Pons (tissue), 1 donor: ENCODE data around the gene CAPN15.

ENCODE experiments used
- DNase-seq: peaks from one replicate; pipeline ENCODE4 v3.0.0-alpha.2; 2016; ENCODE audit warnings: low spot score

CAPN15 gene

DNA sequence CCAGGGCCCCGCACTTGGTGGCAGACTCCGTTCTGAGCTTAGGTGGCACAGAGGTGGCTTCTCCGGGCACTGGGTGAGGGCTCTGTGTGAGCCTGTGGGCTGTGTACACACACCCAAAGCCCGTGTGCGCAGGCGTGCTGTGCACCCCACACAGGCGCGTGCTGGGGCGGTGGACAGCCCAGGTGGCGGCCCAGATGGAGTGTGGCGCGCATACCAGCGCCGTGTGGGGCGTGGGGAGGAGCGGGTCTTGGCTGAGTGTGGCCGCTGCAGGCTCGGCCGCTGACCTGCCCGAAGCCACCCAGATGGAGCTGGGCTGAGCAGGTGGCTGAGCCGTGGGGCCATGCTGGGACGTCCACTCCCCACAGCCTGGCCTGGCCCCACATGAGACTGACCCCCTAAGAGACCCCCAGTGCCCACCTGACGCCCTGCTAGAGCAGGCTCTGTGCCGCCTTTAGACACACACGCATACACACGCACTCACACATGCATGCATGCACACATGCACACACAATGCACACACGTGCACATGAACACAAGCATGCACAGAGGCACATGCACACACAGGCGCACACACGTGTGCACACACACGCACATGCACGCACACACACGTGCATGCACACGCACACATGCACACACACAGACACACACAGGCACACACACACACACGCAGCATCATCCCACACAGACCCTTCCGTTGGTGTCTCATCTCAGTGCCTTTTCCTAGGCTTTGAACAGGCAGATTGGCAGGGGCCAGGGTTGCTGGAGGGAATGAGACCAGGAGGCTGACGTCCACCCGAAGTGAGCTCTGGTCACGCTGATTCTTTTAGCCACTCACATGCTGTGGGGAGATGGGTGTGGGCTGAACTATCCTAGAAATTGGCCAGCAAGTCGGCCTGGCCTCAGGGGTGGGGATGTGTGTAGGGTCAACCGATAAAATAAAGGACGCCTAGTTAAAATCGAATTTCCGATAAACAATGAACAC, 34.7 kb downstream of the CAPN15 start:
- DNase-seq = no peak

DNA sequence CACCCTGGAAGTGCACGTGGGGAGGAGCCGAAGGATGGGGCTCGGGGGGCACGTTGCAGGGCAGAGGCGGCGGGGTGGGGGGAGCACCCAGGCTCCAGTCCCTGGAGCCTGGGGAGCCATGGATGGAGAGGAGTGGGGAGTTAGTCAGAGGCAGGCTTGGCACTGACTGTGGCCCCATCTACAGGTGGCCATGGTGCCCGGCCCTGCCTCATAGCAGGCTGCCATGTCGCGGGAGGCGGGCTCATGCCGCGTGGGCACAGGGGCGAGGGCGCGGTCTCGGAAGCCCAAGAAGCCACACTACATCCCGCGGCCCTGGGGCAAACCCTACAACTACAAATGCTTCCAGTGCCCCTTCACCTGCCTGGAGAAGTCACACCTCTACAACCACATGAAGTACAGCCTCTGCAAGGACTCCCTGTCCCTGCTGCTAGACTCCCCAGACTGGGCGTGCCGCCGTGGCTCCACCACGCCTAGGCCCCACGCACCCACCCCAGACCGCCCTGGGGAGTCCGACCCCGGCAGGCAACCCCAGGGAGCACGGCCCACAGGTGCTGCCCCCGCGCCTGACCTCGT, 35.6 kb downstream of the CAPN15 start:
- no peak for DNase-seq

DNA sequence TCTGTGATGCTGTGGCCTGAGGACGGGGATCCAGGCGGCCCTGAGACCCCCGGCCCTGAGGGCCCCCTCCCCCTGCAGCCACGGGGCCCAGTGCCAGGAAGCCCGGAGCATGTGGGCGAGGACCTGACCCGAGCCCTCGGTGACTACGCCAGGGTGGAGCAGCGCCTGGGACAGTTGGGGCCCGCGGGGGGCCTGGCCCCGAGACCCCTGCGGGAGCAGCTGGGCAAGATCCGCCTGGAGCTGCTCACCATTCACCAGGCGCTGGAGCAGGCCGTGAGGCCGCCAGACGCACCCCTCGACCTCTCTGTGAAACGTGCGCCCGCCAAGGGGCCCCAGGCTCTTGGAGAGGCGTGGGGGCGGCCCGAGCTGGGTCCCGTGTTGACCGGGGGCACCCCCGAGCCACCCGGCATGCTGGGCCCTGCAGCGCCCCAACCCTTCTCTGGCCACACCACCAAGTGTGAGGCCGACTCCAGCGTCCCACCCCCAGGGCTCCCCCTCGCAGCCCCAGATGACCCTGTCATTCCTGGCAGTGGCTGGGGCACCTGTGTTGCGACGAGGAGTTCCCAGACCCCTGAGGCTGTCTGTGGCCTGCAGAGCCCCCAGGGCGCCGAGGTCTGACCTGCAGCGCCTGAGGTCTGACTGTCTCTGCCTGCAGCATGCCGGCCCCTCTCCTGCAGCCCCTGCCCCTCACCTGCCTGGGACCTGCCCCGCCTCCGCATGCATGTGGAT, 37.3 kb downstream of the CAPN15 start:
- DNase-seq = no peak

DNA sequence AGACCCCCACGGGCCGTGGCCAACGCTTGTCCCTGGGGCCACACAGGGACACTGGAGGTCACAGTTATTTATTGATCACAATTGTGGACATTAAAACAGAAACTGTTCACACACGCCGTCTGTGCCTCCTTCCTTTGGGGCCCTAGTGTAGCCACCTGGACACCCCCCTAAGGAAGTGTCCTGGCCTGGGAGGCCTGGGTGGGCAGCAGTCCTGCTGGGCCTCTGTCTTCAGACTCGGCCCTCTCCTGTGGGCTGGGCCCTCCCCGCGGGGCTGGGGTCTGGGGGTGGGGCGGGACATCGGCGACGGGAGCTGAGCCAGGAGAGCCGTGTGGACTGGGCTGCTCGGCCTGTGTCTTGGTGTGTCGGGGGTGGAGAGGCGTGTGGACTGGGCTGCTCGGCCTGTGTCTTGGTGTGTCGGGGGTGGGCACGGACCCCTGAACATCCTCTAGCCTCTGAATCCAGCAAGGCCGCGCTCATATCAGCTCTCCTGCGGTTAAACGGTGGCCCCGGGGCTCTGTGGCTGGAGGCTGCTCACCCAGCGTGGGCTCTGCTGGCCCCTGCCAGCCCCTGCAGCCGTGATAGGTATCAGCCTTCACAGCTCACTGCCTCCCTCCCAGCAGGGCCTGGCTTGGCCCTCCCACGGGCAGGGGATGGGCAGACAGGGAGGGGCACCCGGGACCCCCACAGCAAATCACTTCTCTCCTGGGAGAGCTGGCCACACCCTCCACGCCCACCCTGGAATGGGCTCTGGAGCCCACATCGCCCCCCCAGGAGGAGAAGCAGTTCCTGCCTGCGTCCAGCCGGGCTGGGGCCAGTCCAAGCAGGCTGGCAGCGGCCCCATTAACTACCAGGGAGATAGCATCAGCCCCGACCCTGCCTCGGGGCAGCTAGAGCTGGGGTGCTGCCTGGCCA, 38.2 kb downstream of the CAPN15 start:
- no peak for DNase-seq

DNA sequence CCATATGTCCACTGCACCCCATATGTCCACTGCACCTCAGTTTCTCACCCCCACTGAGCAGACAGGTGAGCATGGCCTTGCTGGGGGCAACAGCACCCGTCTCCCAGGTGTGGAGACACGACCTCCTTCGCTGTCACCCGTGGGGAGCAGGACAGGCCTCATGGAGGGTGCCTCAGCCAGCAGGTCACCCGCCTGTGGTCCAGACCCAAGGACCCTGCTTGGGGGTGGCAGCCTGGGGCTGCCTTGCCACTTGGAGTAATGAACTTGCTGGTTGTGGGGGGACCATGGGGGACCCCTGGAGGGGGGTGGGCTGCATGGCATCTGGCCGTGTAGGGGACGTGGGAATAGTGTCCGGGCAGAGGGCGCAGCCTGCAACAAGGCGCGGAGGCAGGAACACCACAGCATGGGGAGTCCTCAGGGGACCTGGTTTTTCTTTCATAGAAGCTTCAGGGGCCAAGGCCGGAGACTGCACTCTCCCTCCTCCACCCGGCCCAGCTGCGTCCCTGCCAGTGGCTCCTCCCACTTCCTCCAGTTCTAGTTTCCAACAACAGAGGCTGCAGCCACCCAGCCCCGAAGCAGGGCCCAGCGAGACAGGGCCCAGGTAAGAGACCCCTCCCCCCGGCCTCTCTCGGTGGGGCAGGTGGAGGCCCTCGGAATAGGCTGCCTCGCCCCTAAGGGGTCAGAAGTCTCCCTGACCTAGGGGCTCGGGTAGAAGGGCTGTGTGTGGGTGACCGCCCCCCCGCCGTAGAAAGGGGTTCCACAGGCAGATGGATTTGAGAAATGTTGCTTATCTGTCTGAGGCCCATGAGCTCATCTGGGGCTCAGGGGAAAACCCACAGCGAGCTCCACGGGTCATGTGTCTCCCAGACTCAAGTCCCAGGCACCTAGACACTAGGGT, 39.2 kb downstream of the CAPN15 start, which contains the start of gene NHLRC4:
TSS of gene NHLRC4 (plus strand) at position 531 of the 898 bp plus-strand sequence. CDS start 1,043 bp downstream, outside the sequence.
- no peak for DNase-seq

DNA sequence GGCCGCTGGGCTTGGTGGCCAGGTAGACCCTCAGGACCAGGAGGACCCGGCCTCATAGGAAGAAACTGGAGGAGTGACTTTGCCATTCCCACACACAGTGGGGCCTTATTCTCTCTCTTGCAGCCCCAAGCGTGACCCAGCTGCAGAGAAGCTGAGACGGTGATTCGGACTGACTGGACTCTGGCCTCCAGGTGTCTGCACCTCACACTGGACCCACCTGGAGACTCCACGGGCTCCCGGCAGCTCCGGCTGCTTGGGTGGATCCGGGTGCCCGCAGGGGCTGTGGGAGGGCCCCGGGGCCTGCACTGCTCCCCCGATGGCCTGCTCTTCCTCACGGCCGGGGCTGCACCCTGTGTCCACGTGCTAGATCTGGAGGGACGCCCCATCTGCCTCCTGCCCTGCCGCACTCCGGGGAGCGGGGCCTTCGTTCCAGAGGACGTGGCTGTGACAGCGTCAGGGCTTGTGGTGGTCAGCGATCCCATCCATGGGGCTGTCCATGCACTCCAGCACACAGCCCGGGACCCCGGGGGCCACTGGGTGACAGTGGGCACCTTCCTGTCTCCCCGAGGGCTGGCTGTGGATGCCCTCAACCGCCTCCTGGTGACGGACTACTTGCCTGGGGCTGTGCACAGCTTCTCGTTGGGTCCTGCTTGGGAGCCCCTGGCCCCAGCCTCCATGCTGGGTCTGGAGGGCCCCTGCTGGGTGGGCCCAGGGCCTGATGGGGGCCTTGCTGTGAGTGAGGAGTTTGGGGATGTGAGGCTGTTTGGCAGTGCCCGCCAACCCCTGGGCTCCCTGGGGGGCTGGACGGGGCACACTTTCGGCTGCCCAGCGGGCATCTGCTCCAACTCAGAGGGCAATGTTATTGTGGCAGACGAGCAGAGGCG, 40.1 kb downstream of the CAPN15 start:
- DNase-seq = no peak

DNA sequence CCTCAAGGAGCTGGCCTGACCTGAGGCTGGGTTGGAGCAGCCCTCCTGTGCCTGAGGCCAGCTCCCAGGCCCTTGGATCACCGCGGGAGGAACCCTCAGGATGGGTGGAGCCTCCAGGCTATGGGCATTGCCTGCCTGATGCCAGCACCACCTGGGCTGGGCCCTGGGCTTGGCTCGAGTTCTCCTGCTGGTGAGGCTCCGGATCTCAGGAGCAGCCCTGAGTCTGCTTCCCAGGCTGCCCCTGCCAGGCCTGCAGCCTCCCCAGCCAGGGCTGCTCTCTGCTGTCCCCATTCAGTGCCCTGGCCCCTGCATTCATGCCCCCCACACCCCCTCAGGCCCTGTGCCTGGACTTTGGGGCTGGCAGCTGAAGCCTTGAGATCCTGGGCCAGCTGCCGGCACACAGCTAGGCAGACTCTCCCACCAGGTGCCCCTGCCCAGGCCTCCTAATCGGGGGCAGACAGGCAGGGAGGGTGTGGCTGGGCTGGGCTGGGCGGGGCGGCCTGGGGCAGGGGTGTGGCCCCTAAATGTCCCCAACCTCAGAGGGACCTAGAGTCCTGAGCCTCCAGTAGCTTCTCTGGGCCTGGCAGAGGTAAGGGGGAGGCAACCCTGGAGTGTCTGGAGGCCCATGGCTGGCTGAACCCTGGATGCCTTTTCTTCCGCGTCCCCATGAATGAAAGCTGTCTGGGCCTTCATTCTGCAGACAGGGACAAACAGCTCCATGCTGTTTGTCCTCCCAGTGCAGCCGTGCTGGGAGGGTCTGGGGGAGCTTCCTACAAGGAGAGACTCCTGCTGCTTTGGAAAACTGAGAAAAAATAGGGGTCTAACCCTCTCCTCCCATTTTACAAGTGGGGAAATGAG, 41.1 kb downstream of the CAPN15 start:
- no peak for DNase-seq

DNA sequence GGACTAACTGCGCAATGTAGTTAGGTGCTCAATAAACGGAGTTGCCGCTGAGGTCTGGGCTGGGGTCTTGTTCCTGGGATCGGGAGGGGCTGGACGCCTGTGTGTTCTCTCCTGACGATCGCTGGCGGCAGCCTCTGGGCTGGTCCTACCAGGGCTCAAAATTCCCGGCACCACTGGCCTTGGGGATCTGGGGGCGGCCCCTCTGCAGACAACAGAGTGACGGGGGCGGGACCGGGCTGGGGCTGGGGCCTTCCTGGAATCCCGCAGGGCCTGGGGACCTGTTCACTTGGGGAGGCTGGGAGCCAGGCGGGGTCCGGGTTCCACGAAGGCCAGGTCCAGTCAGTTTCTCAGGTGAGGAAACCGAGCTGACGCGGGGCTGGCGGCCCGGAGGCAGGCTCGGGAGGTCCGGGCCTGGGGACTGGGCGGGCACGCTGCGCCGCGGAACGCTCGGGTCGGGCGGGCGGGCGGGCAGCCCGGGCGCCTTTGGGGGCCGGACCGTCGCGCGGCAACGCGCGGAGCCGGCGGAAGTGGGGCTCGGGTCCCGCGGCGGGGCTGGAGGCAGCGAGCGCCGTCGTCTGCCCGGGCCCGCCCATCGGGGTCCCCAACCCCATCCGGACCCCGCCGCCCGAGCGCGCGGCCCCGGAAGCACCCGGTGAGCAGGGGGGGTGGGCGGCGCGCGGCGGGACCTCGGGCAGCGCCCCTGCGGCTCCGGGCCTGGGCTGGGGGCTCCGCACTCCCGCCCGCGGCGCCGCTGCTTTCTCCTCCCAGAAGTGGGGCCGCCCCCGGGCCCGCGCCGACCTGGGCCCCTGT, 42.1 kb downstream of the CAPN15 start, which contains the start of gene PIGQ:
TSS of gene PIGQ (plus strand) at position 524 of the 810 bp plus-strand sequence. CDS start 4,107 bp downstream, outside the sequence.
- no peak for DNase-seq

DNA sequence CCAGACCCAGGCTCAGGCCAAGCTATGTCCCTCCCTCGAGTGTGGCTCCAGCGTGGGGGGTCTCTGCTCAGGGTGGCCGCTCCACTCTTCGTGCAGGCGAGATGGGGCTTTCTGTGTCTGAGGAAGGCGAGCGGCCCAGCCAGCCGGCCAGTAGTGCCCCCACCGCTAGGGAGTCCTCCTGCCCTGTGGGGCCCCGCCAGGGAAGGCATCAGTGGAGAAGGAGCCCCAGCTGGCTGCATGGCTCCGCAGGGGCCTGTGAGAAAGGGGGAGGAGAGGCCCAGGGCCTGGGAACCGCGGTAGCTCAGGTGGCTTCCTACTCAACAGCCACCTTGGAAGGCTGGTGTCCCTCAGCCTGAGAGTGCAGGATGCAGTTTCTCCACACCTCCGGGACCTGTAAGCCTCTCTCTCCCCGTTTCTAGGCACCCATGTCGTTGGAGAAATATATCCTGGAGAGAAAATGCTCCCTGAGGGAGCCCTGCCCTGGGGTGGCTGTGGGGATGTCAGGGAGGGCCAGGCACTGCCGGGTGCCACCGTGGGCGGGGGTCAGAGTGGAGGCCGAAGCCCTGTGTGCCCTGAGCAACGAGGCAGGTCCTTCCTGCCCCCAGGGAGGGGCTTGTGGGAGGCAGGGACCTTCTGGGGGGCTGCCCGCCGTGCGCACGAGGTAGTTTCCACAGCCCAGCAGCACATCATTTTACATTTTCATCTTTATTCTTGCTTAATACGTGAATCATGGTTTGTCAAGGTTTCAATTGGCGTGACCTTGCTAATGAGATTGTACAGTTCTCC, 45.5 kb downstream of the CAPN15 start:
- no peak for DNase-seq

DNA sequence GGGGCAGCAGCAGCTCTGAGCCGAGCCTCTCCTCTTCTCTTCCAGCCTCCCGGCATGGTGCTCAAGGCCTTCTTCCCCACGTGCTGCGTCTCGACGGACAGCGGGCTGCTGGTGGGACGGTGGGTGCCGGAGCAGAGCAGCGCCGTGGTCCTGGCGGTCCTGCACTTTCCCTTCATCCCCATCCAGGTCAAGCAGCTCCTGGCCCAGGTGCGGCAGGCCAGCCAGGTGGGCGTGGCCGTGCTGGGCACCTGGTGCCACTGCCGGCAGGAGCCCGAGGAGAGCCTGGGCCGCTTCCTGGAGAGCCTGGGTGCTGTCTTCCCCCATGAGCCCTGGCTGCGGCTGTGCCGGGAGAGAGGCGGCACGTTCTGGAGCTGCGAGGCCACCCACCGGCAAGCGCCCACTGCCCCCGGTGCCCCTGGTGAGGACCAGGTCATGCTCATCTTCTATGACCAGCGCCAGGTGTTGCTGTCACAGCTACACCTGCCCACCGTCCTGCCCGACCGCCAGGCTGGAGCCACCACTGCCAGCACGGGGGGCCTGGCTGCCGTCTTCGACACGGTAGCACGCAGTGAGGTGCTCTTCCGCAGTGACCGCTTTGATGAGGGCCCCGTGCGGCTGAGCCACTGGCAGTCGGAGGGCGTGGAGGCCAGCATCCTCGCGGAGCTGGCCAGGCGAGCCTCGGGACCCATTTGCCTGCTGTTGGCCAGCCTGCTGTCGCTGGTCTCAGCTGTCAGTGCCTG, 46.7 kb downstream of the CAPN15 start:
- DNase-seq = no peak

DNA sequence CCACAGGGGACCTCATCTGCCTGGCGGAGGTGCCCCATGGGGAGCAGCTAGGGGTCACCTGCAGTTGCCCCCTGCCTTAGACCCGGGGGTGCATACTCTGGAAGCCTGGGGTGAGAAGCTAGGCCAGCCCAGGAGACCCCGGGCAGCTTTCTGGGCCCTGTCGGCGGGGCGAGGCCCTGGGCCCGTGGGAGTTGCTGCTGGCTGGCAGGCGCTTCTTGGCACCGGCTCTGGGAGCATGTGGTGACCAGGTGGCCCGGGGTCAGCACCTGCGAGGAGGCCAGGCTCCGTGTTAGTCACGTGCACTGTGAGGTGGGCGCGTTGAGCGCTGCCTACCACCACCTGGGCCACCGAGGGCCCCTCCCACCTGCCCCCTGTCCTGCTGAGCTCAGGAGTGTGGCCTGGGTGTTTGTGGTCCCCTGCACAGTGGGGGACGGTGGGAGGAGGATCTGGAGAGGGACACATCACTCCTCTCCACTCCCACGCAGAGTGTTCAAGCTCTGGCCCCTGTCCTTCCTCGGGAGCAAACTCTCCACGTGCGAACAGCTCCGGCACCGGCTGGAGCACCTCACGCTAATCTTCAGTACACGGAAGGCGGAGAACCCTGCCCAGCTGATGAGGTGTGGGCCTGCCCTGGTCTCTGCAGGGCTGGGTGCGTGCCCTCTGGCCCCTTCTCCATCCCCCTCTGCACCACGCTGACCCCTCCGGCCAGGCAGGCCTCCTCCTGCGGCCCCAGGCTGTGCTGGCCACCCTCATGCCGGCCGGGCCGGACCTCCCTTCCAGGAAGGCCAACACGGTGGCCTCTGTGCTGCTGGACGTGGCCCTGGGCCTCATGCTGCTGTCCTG, 48.1 kb downstream of the CAPN15 start:
- no peak for DNase-seq

DNA sequence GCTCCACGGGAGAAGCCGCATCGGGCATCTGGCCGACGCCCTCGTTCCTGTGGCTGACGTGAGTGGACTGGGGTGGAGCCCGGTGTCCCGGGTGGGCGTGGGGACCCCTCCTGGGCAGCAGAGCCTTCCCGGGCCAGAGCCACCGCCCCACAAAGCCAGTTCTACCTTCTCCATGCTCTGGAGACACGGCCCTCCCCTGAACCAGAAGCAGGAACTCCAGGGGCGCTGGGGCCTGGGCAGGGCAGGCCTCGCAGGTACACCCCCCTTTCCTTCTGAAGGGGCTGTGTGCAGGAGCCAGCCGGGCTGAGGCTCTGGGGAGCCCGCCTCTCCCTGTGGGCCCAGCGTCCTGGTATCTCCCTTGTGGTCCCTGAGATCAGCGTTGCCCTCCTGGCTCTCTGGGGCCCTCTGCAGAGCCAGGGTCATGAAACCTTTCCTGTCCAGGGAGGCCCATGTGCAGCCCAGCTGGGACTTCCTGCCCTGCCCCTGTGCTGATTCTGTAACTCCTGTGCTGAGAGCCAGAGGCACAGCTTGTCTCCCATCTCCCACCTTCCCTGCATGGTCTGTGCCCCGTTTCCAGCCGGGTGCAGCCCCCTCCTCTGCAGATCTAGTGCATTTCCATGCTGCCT, 48.8 kb downstream of the CAPN15 start:
- no peak for DNase-seq

DNA sequence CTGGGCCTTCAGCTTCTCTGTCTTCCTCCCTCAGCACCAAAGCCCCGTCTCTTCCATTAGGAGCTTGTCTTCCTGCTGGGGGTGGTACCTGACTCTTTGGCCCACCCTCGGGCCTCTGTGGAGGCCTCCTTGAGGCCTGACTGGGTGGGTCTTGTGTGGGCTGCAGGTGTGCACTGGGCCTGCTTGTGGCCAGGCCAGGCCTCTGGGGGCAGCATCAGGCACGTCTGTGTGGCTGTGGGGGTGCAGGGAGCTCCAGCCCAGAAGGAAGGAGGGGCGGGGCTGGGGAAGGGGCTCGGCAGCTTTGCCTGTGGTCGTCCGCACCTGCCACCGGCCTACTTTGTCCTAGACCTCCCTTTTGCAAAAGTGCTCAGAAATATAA, 49.3 kb downstream of the CAPN15 start:
- no peak for DNase-seq

DNA sequence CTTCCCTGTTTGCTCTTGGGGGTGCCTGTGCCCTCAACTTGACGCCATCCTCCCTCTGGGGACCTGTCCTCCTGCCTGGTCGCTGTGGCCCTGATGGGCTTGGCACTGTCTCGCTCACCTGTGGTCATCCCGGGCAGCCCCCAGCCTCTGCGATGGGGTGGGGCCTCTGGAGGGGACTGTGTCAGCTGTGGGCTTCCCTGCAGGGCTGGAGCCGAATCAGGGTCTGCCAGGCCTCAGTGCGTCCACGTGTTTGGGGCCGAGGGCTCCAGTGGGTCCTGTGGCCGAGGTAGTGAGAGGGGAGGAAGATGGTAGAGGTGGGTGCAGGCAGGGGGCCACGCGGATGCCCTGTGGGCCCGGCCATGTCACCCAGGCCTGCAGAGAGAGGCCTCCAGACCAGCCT, 50.3 kb downstream of the CAPN15 start:
- DNase-seq = no peak
